Measurements from ENCODE around the gene MAP1B.

Gene MAP1B

GRCh38 chr5:72101828-72102227 is 5.4 kb upstream of the MAP1B start:
- no peak for DNase-seq
- Histone ChIP-seq H4K20me1 (ENCODE audit: insufficient read depth, low read length) (no peaks in the 10 kb centered on the region), H3K4me3 (ENCODE audit: low read length) (no peak overlapping the region), H3K79me2 (ENCODE audit: low read length) (no peaks in the 10 kb centered on the region), H3K9me3 (replicated peaks; ENCODE audit: insufficient read depth, low read length) (no peaks in the 10 kb centered on the region), H3K9me2 (replicated peaks; ENCODE audit: insufficient read depth, low read length) (no peaks in the 10 kb centered on the region), H3K4me1 (ENCODE audit: low read length) (no peaks in the 10 kb centered on the region), H2AFZ (ENCODE audit: low read length) (no peak overlapping the region), H3K27me3 (replicated peaks; ENCODE audit: insufficient read depth, low read length) (no peaks in the 10 kb centered on the region), H3F3A (ENCODE audit: insufficient read depth, low read length) (no peaks in the 10 kb centered on the region), H3K4me2 (ENCODE audit: low read depth, low read length) (no peak overlapping the region), H3K9ac (ENCODE audit: low read length) (no peak overlapping the region), H3K27ac (ENCODE audit: low read length) (no peak overlapping the region), H3K36me3 (replicated peaks; ENCODE audit: insufficient read depth, low read length) (no peaks in the 10 kb centered on the region)
- TF ChIP-seq EZH2 (optimal IDR thresholded peaks at IDR 0.05; ENCODE audit: low read depth, low read length), result no peak
- TF ChIP-seq CTCF (IDR thresholded peaks at IDR 0.05; ENCODE audit: low read length), result no peak
- TF ChIP-seq EZH2phosphoT487 (IDR thresholded peaks at IDR 0.05; ENCODE audit: low read length), result no peak

GRCh38 chr5:72106817-72107130 is 501 bp upstream of the MAP1B start:
- Histone ChIP-seq H3K27ac (ENCODE audit: low read length) (no peak overlapping the region), H3K4me2 (ENCODE audit: low read depth, low read length) (no peak overlapping the region), H3K4me1 (ENCODE audit: low read length) (peaks cover 7% of the 10 kb centered on the region; the same call in 1 of the 2 replicates), H3K9ac (ENCODE audit: low read length) (no peak overlapping the region), H3K9me3 (replicated peaks; ENCODE audit: insufficient read depth, low read length) (no peaks in the 10 kb centered on the region), H3K79me2 (ENCODE audit: low read length) (no peaks in the 10 kb centered on the region), H4K20me1 (ENCODE audit: insufficient read depth, low read length) (no peaks in the 10 kb centered on the region), H3K9me2 (replicated peaks; ENCODE audit: insufficient read depth, low read length) (no peaks in the 10 kb centered on the region), H3F3A (ENCODE audit: insufficient read depth, low read length) (no peaks in the 10 kb centered on the region; the same call in 1 of the 2 replicates), H3K4me3 (ENCODE audit: low read length) (no peak overlapping the region), H2AFZ (ENCODE audit: low read length) (no peak overlapping the region), H3K36me3 (replicated peaks; ENCODE audit: insufficient read depth, low read length) (no peaks in the 10 kb centered on the region), H3K27me3 (replicated peaks; ENCODE audit: insufficient read depth, low read length) (no peaks in the 10 kb centered on the region)
- no peak for DNase-seq
- TF ChIP-seq EZH2phosphoT487 (IDR thresholded peaks at IDR 0.05; ENCODE audit: low read length), result no peak
- TF ChIP-seq EZH2 (optimal IDR thresholded peaks at IDR 0.05; ENCODE audit: low read depth, low read length), result no peak
- TF ChIP-seq CTCF (IDR thresholded peaks at IDR 0.05; ENCODE audit: low read length), result no peak

GRCh38 chr5:72107901-72108201 is 576 bp downstream of the MAP1B start:
- peak overlapping the region; percentile 42; the same call in 1 of the 2 replicates for H3K9ac ChIP-seq (ENCODE audit: low read length)
- H3K79me2 ChIP-seq (ENCODE audit: low read length), result no peaks in the 10 kb centered on the region
- DNase-seq, result peak; percentile 81
- H3K9me3 ChIP-seq (replicated peaks; ENCODE audit: insufficient read depth, low read length), result no peaks in the 10 kb centered on the region
- peak overlapping the region; percentile 83 for H3K4me3 ChIP-seq (ENCODE audit: low read length)
- TF ChIP-seq EZH2phosphoT487 (IDR thresholded peaks at IDR 0.05; ENCODE audit: low read length), result no peak
- no peak for TF ChIP-seq CTCF (IDR thresholded peaks at IDR 0.05; ENCODE audit: low read length)
- TF ChIP-seq EZH2 (optimal IDR thresholded peaks at IDR 0.05; ENCODE audit: low read depth, low read length), result no peak
- H4K20me1 ChIP-seq (ENCODE audit: insufficient read depth, low read length), result no peaks in the 10 kb centered on the region
- no peaks in the 10 kb centered on the region for H3K36me3 ChIP-seq (replicated peaks; ENCODE audit: insufficient read depth, low read length)
- peak overlapping the region; percentile 98 for H3K4me2 ChIP-seq (ENCODE audit: low read depth, low read length)
- H3F3A ChIP-seq (ENCODE audit: insufficient read depth, low read length), result no peaks in the 10 kb centered on the region; the same call in 1 of the 2 replicates
- H3K27ac ChIP-seq (ENCODE audit: low read length), result peak overlapping the region; percentile 17; the same call in 1 of the 2 replicates
- peak overlapping the region; percentile 87 for H2AFZ ChIP-seq (ENCODE audit: low read length)
- H3K4me1 ChIP-seq (ENCODE audit: low read length), result peaks cover 7% of the 10 kb centered on the region; the same call in 1 of the 2 replicates
- no peaks in the 10 kb centered on the region for H3K27me3 ChIP-seq (replicated peaks; ENCODE audit: insufficient read depth, low read length)
- no peaks in the 10 kb centered on the region for H3K9me2 ChIP-seq (replicated peaks; ENCODE audit: insufficient read depth, low read length)

Data from MM.1S (cell line).